ENCODE results near the gene UNC13B. TPM values are rescaled to one million over a fixed set of nuclear protein-coding genes. Genes with fewer than 3 reads are reported as not detected.

The UNC13B gene
- total and polyA plus RNA-seq, 7 donors, result 7.0 to 12.9 (median 10.5) TPM

- Histone ChIP-seq H3K4me3 (no peak overlapping the region), H3K27me3 (ENCODE audit: insufficient read depth in 3 of 3, low read length in 2 of 3) (no peaks in the 10 kb centered on the region), H3K36me3 (ENCODE audit: insufficient read depth in 1 of 2, low read depth in 1 of 2) (peaks cover 30 to 99% of the 10 kb centered on the region in 2 donors), H3K9me3 (no peaks in the 10 kb centered on the region), H3K4me1 (no peaks in the 10 kb centered on the region), H3K27ac (no peak overlapping the region)
- intact Hi-C loops (cut with DNase I), result loop anchor here in 1 of 2 donors (10.0 kb wide), 1 partner anchor 273 kb away; no protein-coding TSS in a partner anchor
- no peak for DNase-seq
- WGBS, 3 donors, result 67 to 73% (median 67%) methylated on average over 1 of the region's 1 CpG
- no peak for ATAC-seq
- TF ChIP-seq CTCF (IDR thresholded peaks at IDR 0.05), result no peak
These were observed 236.1 kb downstream of the UNC13B start for GRCh38 chr9:35397923-35398322.

- Histone ChIP-seq H3K27ac (no peak overlapping the region), H3K27me3 (ENCODE audit: insufficient read depth in 3 of 3, low read length in 2 of 3) (no peaks in the 10 kb centered on the region), H3K4me1 (no peaks in the 10 kb centered on the region), H3K36me3 (ENCODE audit: insufficient read depth in 1 of 2, low read depth in 1 of 2) (peaks cover 30 to 100% of the 10 kb centered on the region in 2 donors), H3K4me3 (no peak overlapping the region), H3K9me3 (no peaks in the 10 kb centered on the region)
- intact Hi-C loops (cut with DNase I), result loop anchor here in 1 of 2 donors (10.0 kb wide), 1 partner anchor 274 kb away; no protein-coding TSS in a partner anchor
- ATAC-seq (no peak), DNase-seq (no peak)
- WGBS, 3 donors, result 93 to 95% (median 93%) methylated on average over 16 of the region's 16 CpGs
- TF ChIP-seq CTCF (IDR thresholded peaks at IDR 0.05), result no peak
These were observed 237.0 kb downstream of the UNC13B start for GRCh38 chr9:35398651-35399335.

GRCh38 chr9:35404865-35405264, 243.1 kb downstream of the UNC13B start:
- intact Hi-C loops (cut with DNase I), result loop anchor here in 1 of 2 donors (10.0 kb wide), 3 partner anchors 60 to 300 kb away; no protein-coding TSS in a partner anchor
- H3K4me1 ChIP-seq, result no peaks in the 10 kb centered on the region

GRCh38 chr9:35406183-35406959, 244.6 kb downstream of the UNC13B start:
- no peaks in the 10 kb centered on the region for H3K4me1 ChIP-seq
- ATAC-seq, result peak in 3 of 4 donors; percentile 49 to 68 (median 60)
- no peaks in the 10 kb centered on the region for H3K27me3 ChIP-seq (ENCODE audit: insufficient read depth in 3 of 3, low read length in 2 of 3)
- H3K27ac ChIP-seq, result no peak overlapping the region
- H3K36me3 ChIP-seq (ENCODE audit: insufficient read depth in 1 of 2, low read depth in 1 of 2), result peaks cover 0 to 60% of the 10 kb centered on the region in 2 donors
- TF ChIP-seq CTCF (IDR thresholded peaks at IDR 0.05), result no peak
- no peaks in the 10 kb centered on the region for H3K9me3 ChIP-seq
- intact Hi-C loops (cut with DNase I), result loop anchor here in 1 of 2 donors (10.0 kb wide), 3 partner anchors 58 to 298 kb away; no protein-coding TSS in a partner anchor
- H3K4me3 ChIP-seq, result no peak overlapping the region
- DNase-seq, result peak; percentile 23 to 64
- WGBS, 3 donors, result 37 to 46% (median 43%) methylated on average over 28 of the region's 28 CpGs

More at GRCh38 chr9:35404865-35405264, 243.1 kb downstream of the UNC13B start:
- DNase-seq (no peak), ATAC-seq (no peak)
- H3K27me3 ChIP-seq (ENCODE audit: insufficient read depth in 3 of 3, low read length in 2 of 3), result no peaks in the 10 kb centered on the region
- H3K9me3 ChIP-seq, result no peaks in the 10 kb centered on the region
- H3K4me3 ChIP-seq, result no peak overlapping the region
- H3K27ac ChIP-seq, result no peak overlapping the region
- H3K36me3 ChIP-seq (ENCODE audit: insufficient read depth in 1 of 2, low read depth in 1 of 2), result peaks cover 8 to 63% of the 10 kb centered on the region in 2 donors
- 83 to 92% (median 84%) methylated on average over 3 of the region's 3 CpGs for WGBS, 3 donors
- TF ChIP-seq CTCF (IDR thresholded peaks at IDR 0.05), result no peak

Data from psoas muscle (tissue), 8 donors.